ENCODE results near the gene TTLL3.

The TTLL3 gene

DNA sequence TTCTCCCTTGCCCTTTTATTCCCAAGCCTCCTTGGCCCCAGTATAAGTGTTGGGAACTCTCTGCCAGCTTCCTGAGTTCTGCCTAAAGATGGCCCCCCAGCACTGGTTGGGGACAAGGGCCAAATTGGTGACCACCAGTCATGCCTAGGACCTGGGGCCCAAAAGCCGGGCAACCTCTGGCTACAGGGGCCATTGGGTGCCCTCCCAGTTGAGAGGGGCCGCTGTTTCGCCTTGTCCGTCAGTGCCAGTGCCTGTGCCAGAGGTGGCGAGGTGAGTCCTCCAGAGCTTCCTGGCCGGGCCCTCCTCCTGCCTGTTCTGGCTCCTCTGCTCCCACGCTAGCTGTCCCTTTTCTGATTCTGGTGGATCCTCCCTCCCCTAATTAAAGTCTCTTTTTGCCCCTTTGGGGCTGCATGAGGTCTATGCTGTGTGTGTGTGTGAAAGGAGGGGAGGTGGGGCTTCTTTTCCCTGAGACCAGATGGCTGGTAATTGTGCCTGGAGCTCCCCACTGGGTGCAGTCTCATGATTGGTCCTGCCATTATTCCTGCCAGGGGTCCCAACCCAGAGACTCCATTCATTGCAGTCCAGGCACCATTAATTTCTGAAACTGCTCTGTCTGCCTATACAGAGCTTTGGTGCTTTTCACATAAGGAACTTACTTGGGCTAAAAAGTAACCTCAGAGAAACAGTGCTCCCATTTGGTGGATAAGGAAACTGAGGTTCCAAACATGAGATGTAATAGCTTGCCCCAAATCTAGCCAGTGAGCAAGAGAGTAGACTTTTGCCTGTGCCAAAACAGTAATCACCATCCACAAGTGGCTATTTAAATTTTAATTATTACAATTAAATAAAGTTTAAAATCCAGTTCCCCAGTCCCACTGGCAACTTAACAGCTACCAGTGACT is 3.1 kb upstream of the TTLL3 start:
- no peak for FAIRE-seq

DNA sequence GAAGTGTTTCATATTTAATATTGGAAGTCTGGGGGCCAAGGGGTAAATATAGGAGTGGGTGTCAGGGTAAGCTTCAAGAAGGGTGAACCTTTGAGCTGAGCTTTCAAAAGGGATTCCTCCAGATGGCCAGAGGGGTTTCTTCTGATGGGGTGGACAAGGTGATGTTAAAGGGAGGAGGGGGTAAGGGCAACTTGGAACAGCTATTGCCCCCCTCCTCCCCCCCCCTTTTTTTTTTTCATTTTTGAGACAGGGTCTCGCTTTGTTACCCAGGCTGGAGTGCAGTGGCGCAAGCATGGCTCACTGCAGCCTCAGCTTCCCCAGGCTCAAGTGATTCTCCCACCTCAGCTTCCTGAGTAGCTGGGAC is 2.1 kb upstream of the TTLL3 start:
- no peak for FAIRE-seq

DNA sequence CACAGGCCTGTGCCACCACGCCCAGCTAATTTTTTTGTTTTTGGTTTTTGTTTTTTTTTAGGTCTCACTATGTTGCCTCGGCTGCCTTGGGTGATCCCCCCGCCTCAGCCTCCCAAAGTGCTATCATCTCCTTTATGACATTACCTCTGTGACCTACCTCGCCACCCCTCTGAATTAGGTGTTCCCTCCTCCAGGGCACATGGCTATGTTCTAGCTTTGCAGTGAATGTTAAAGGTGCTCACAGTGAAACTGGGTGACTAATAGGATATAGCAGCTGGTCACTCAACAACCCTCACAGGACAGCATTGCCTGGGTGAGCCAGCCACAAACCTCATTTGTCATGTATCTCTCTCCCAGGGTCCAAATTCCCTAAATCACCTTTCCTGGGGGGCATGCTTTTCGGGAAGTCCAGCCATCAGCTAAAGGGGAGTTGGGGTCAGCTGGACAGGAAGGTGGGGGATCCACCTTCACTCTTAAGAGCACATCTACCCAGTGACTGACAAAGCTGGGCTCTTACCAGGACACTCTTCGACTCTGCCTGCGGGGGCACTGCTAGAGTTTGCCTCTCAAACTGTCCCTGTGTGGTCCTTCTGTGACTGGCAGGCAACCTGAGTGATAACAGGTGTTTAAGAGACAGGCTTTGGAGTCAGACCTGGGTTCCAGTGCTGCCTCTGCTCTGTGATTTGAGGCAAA is 1.6 kb upstream of the TTLL3 start:
- no peak for FAIRE-seq

DNA sequence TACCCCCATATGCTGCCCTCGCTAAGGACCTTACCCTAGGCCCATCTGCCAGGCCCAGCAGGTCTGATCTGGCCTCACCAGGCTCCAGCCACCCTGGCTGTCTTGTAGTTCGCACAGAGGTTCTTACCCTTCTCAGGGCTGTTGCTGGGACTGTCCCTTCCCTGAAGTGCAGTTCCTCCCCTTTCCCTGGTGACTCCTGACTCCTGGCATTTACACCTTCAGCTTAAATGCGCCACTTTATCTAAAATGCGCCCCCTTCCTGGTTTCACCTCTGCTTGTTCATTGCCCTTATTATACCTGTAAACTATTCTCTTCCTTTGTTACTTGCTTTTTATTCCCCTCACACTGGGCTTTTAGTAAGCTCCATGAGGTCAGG is 835 bp upstream of the TTLL3 start:
- FAIRE-seq, result no peak

DNA sequence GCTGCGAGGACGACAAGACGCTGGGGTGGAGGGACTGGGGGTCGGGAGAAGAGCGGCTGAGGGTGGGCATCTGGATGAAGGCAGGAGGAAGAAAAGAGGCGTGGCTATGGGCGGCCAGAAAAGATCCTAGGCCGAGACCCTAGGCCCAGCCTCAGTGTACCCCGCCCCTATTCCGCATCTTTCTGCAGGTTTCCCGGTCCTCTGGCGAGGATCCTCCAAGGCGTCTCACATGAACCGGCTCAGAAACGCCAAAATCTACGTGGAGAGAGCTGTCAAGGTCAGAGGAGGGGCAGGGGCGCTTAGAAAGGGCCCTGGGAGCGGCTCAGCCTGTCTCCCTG is 340 bp downstream of the TTLL3 start:
- no peak for FAIRE-seq

DNA sequence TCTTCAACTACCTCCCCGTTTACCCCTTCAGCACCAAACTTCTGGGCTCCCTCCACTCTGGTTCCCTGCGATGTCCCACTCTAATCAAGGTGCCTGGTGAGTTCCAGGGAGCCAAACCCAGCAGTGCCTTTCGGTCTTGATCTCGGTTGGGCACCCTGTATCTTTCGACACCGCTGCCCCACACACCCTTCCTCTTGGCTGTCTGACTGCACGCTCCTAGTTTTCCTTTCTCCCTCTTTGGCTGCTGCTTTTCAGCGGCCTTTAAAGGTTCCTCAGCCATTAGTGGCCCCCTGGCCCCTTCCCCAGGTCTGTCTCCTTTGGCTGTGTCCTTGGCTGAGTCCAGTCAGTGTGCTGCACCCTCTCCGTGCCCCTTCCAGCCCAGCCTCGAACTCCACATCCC is 784 bp downstream of the TTLL3 start:
- no peak for FAIRE-seq

DNA sequence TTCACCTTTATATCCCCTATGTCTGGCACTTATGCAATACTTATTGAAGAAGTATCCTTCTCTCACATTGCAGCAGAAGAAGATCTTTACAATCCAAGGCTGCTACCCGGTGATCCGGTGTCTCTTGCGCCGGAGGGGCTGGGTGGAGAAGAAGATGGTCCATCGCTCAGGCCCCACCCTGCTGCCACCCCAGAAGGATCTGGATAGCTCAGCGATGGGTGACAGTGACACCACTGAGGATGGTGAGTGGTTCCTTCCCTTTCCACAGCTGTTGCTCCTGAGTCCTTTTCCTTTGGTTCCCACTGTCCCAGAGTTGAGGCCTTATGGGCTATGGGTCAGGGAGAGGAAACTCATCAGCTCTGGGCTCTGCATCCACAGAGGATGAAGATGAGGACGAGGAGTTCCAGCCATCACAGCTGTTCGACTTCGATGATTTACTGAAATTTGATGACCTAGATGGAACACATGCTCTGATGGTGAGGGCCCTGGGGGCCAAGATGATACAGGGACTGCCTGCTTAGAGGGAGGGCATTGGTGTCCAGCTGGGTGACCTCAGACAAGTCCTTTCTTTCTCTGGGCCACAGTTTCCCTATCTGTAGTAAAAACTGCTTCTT is 2.9 kb downstream of the TTLL3 start:
- no peak for FAIRE-seq

DNA sequence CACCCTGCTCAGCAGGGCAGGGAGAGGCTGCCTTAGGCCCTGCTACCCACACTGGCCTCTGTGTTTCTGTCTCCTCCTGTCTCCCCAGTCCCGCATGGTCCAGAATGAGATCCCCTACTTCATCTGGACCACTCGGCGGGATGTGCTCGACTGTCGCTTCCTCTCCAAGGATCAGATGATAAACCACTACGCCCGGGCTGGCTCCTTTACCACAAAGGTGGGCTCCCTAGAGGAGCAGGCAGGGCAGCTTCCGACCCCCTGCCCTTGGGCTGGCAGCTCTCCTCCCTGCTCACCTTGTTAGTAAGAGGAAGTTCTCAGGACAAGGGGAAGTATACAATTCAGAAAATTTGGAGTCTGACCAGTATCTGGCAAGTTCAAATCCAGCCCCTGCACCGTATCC is 5.9 kb downstream of the TTLL3 start:
- FAIRE-seq, result no peak

DNA sequence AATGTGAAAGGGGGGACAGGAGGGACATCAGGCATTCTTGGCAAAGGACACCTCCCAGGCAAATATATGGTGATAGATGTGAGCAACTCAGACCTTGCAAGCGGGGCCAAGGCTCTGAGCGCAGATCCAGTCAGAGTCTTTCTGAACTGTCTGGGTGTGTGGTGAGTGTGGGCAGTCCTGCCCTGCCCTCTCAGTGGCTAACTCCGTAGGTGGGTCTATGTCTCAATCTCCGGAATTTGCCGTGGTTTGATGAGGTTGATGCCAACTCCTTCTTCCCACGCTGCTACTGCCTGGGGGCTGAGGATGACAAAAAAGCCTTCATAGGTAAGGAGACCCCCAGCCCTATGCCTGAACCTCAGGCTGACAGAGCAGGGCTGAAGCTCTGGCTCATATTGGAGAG is 7.4 kb downstream of the TTLL3 start:
- no peak for FAIRE-seq

DNA sequence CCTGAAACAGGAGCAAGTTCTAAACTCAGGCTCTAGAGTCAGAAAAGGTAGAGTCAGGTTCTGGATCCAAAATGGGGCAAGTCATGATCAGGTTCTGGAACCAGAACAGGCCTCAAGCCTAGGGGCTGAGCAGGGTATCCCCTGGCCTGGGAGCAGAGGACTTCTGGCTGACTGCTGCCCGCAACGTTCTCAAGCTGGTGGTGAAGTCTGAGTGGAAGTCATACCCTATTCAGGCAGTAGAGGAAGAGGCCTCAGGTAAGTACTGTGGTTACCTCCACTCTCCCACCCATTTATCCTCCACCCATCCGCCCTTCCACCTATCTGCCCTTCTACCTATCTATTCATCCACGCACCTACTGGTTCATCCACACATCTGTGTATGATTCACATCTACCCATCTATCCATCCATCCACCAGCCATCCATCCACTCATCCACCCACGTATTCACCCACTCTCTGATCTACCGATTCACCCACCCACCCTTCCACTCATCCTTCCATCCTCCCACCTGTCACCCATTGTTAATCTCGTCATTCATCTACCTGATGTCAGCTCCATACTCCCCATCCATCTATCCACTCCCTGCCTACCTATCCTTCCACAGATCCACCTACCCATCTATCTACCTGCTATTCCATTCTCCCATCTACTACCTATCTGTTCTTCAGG is 8.7 kb downstream of the TTLL3 start:
- FAIRE-seq, result no peak

DNA sequence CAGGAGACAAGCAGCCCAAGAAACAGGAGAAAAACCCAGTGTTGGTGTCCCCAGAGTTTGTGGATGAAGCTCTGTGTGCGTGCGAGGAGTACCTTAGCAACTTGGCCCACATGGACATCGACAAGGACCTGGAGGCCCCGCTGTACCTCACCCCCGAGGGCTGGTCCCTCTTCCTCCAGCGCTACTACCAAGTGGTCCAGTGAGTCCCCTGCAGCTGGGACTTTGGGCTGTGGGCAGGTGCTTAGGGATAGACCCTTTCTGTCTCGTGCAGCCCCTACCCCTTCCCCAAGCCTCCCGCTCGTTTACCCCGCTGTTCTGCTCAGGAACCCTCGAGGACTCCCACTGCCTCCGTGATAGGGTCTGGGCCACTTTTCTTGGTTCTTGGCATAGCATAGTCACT is 10.5 kb downstream of the TTLL3 start:
- no peak for FAIRE-seq

DNA sequence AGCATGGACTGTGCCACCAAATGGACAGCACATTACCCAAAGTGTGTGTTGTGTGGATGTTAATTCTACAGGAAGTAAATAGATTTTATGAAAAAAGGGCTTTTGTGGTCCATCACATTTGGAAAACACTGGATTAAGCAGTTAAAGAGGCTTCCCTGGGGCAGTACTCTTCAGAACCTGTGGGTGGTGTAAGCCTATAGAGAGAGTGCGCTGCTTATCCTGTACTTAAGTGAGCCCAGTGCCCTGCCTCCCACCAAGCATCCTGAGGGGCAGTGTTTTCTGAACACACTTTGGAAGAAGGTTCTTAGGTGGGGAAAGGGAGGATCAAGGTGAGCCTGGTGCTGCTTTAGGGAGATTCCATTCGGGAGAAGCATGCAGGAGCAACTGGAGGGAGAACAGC is 10.9 kb downstream of the TTLL3 start:
- FAIRE-seq, result no peak

DNA sequence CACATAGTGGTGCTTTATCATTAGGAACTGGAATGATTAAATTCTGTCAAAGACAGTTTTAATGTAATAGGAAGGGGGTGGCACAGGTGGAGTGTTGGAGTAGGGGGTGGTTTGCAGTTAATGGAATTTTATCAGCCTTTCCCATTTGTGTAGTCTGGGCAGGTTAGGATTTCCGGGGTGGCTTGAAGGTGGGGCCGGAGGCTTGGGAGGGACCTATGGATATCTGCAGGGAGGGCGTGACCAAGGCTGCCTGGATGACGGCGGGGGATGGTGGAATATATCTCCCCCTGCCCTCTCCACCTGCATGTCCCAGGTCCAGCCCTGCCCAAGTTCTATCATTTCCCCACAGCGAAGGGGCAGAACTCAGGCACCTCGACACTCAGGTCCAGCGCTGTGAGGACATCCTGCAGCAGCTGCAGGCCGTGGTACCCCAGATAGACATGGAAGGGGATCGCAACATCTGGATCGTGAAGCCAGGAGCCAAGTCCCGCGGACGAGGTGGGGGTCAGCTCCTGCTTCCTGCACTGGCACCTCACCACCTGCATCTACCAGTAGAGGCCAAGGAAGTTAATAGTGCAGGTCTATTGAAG is 15.5 kb downstream of the TTLL3 start:
- no peak for FAIRE-seq

DNA sequence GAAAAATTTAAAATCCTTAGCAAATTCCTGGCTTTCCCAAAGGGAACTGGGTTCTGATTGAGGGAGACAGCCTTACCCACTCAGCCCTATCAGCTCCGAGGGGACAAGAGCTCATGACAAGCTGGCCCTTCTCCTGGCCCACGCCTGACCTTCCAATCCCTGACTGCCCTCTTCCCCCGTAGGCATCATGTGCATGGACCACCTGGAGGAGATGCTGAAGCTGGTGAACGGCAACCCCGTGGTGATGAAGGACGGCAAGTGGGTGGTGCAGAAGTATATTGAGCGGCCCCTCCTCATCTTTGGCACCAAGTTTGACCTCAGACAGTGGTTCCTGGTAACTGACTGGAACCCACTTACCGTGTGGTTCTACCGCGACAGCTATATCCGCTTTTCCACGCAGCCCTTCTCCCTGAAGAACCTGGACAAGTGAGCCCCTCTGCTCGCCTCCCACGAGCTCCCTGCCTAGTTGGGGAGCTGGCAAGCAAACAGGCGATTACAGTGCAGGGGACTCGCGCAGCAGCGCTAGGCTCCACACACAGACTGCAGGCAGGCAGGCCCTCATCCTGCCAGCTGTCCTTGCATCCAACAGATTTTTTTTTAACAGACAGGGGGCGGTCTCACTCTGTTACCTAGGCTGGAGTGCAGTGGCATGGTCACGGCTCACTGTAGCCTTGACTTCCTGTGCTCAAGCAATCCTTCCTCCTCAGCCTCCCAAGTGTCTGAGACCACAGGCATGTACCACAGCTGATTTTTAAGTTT is 16.9 kb downstream of the TTLL3 start:
- no peak for FAIRE-seq

DNA sequence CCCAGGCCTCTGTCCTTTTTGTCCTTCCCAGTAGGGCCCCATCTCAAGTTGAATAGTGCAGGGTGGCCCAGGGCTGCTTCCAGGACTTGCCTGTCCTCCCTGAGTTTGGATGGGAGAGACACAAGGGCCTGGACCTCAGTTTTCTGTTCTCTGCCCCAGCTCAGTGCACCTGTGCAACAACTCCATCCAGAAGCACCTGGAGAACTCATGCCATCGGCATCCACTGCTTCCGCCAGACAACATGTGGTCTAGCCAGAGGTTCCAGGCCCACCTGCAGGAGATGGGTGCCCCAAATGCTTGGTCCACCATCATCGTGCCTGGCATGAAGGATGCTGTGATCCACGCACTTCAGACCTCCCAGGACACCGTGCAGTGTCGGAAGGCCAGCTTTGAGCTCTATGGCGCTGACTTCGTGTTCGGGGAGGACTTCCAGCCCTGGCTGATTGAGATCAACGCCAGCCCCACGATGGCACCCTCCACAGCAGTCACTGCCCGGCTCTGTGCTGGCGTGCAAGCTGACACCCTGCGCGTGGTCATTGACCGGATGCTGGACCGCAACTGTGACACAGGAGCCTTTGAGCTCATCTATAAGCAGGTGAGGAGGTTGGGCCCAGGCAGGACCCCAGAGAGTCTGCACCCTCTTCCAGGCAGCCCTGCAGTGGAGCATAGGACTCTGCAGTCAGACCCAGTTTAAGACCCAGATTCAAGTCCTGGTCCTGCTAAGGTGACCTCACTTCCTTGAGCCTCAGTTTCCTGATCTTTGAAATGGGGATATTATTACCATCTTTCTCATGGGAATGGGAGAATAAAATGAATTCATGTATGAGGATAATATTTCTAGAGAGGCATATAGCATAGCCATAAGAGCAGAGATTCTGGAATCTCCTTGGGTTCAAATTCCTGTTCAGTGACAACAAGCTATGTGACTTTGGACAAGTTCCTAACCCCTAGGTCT is 19.0 kb downstream of the TTLL3 start:
- no peak for FAIRE-seq

DNA sequence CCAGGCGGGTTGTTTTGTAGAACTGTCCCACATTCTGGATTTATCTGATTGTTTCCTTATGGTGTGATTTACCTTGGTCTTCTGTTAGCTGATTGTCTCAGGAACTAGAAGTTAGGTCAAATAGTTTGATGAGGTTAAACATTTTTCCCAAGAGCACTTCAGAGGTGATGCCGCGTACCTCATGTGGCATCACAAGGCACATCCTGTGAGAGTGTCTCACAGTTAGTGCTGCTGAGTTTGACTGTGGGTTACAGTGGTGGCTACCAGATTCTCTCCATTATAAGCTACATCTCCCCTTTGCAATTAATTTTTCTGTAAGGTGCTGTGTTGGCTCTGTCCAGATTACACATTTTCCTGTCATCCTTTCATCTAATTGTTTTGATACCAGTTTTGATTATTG is 21.2 kb downstream of the TTLL3 start:
- FAIRE-seq, result no peak

DNA sequence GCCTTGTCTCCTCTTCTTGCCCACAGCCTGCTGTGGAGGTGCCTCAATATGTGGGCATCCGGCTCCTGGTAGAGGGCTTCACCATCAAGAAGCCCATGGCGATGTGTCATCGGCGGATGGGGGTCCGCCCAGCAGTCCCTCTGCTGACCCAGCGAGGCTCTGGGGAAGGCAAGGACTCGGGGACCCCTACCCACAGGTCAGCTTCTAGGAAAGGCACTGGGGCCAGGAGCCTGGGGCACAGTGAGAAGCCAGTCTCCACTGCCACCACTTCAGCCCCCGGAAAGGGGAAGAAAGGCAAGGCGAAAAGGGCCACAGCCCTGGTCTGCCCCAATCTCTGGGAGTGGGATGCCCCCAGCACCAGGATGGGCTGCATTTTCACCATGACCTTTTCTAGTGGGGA is 23.0 kb downstream of the TTLL3 start:
- no peak for FAIRE-seq

DNA sequence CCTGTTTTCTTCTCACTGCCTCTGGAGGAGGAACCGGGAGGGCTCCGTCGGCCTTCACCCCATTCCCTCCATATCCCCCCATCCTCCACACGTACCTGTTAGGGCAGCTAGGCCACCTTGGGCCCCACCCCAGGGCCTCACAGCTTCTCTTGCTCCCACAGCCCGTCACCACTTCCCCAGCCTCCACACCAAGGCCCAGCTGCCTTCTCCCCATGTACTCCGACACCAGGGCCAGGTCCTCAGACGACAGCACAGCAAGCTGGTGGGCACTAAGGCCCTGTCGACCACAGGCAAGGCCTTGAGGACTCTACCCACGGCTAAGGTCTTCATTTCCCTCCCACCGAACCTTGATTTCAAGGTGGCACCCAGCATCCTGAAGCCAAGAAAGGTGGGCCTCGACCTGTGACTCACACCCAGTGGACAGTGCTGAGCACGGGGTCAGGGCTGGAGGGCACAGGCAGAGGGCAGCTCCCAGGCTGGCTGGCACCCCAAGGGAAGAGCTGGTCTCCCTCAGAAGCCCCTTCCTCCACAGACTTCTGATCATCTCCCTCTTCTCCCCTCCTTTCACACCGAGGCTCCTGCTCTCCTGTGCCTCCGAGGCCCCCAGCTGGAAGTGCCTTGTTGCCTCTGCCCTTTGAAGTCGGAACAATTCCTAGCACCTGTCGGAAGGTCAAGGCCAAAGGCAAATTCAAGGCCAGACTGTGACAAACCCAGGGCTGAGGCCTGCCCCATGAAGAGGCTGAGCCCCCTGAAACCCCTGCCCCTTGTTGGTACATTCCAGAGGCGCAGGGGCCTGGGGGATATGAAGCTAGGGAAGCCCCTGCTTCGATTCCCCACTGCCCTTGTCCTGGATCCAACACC is 24.7 kb downstream of the TTLL3 start:
- no peak for FAIRE-seq

DNA sequence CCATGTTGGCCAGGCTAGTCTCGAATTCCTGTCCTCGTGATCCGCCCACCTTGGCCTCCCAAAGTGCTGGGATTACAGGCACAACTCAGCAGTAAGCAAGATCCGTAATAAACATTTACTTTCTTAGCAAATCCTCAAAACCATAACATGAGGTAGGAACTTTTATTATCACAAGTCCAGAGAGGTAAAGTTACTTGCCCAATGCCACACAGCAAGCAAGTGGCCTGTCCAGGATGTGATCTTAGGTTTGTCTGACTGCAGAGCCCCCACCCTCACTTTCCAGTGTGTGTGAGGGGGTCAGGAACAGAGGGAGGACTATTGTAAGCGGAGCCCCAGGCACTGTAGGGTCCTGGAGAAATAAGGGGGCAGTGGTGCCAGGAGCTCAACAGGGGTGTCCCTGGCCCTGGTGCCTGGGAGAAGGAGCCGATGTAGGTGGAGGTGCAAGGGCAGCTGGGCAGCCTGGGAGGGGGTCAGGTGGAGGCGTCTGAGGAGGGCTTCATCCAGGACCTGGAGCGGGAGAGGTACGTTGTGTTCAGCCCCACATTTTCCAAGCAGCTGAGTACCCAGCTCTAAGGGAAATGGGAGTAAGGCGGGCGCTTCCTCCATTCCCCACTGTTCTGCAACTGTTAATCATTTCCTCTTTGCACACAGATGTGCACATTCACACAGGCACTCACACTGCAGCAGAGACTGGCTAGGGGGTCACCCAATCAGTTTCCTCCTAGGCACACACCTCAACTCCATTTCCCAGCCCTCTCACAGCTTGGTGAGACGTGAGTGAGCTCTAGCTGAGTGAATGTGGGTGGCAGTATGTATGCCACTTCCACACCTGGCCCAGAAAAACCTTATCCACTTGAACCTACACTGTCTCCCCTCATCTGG is 27.9 kb downstream of the TTLL3 start:
- FAIRE-seq, result no peak
